ENCODE results near the gene BAIAP2. TPM values are rescaled to one million over a fixed set of nuclear protein-coding genes. Genes with fewer than 3 reads are reported as not detected.

BAIAP2 gene
- total RNA-seq, 4 donors from 2014 or later = 35.8 to 86.8 (median 42.1) TPM

- no peak overlapping the region for H3K4me3 ChIP-seq (replicated peaks in 1 of 3)
- H3K9me3 ChIP-seq = no peaks in the 10 kb centered on the region
- DNase-seq = no peak
- 87 to 88% methylated on average over 7 to 11 of the region's 13 CpGs for WGBS, 2 donors
- H3K36me3 ChIP-seq = peaks cover 51 to 53% of the 10 kb centered on the region in 2 donors
- TF ChIP-seq CTCF (IDR thresholded peaks at IDR 0.05) = no peak
- no peak for TF ChIP-seq POLR2A (IDR thresholded peaks at IDR 0.05)
- no peak overlapping the region for H3K27ac ChIP-seq
- intact Hi-C loops (cut with DNase I) = no loop called here
- peaks cover 0 to 18% of the 10 kb centered on the region in 2 donors for H3K4me1 ChIP-seq
- H3K27me3 ChIP-seq = no peaks in the 10 kb centered on the region
These were observed 39.8 kb upstream of the BAIAP2 start for GRCh38 chr17:80995131-80995530.

GRCh38 chr17:80996422-80997305, 38.3 kb upstream of the BAIAP2 start:
- H3K4me3 ChIP-seq (replicated peaks in 1 of 3) = no peak overlapping the region
- intact Hi-C loops (cut with DNase I) = no loop called here
- H3K36me3 ChIP-seq = peaks cover 53% of the 10 kb centered on the region in 2 donors
- 94 to 98% methylated on average over 13 to 21 of the region's 25 CpGs for WGBS, 2 donors
- TF ChIP-seq CTCF (IDR thresholded peaks at IDR 0.05) = no peak
- no peak for TF ChIP-seq POLR2A (IDR thresholded peaks at IDR 0.05)
- no peaks in the 10 kb centered on the region for H3K27me3 ChIP-seq
- peaks cover 0 to 12% of the 10 kb centered on the region in 2 donors for H3K4me1 ChIP-seq
- no peaks in the 10 kb centered on the region for H3K9me3 ChIP-seq
- no peak for DNase-seq
- no peak overlapping the region for H3K27ac ChIP-seq

GRCh38 chr17:80997424-80998117, 37.4 kb upstream of the BAIAP2 start:
- Histone ChIP-seq H3K27me3 (no peaks in the 10 kb centered on the region), H3K4me3 (replicated peaks in 1 of 3) (no peak overlapping the region), H3K27ac (no peak overlapping the region), H3K9me3 (no peaks in the 10 kb centered on the region), H3K36me3 (peaks cover 53% of the 10 kb centered on the region in 2 donors), H3K4me1 (peaks cover 5 to 20% of the 10 kb centered on the region in 2 donors)
- WGBS, 2 donors = 94 to 100% methylated on average over 2 to 31 of the region's 32 CpGs
- intact Hi-C loops (cut with DNase I) = no loop called here
- DNase-seq = no peak
- no peak for TF ChIP-seq POLR2A (IDR thresholded peaks at IDR 0.05)
- TF ChIP-seq CTCF (IDR thresholded peaks at IDR 0.05) = no peak

DNA sequence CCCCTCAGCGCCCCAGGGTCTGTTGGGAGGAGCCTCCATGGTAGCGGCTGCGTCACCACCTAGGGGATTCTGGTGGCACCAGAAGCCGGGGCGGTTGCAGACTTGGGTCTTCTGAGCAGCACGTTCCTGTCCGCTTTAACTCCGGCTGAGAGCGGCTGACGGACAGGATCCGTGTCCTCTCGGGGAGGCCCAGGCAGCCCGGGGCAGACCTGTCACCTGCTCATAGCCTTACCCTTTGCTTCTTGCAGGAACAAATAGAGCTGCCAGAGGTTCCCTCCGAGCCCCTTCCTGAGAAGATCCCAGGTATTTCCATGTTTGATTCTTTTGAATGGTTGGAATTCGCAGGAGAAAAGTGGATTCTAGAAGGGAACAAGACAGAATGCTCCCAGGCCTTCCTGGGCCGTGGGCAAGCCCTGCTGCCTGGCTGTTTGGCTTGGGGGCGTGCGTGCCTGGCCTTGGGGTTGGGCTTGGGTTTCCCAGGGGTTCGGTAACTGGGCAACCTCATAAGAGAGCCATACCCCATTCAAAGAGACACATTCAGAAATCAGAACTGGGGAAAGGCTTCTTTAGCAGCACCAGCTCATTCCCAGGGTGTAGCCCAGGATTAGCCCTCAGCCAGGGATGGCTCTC, 36.7 kb upstream of the BAIAP2 start:
- intact Hi-C loops (cut with DNase I) = no loop called here
- Histone ChIP-seq H3K27me3 (no peaks in the 10 kb centered on the region), H3K4me3 (replicated peaks in 1 of 3) (no peak overlapping the region), H3K4me1 (peaks cover 5 to 14% of the 10 kb centered on the region in 2 donors), H3K9me3 (no peaks in the 10 kb centered on the region), H3K27ac (no peak overlapping the region), H3K36me3 (peaks cover 53% of the 10 kb centered on the region in 2 donors)
- no peak for DNase-seq
- TF ChIP-seq CTCF (IDR thresholded peaks at IDR 0.05) = no peak
- TF ChIP-seq POLR2A (IDR thresholded peaks at IDR 0.05) = no peak
- WGBS, 2 donors = 95 to 97% methylated on average over 6 to 17 of the region's 19 CpGs

All from thyroid gland (tissue), 4 donors.